ENCODE measurements around the gene ASB13. TPM values are rescaled to one million over a fixed set of nuclear protein-coding genes. Genes with fewer than 3 reads are reported as not detected.

ASB13 gene
- total and polyA plus RNA-seq, 2 donors from 2014 or later, result 47.7 to 95.1 TPM

DNA sequence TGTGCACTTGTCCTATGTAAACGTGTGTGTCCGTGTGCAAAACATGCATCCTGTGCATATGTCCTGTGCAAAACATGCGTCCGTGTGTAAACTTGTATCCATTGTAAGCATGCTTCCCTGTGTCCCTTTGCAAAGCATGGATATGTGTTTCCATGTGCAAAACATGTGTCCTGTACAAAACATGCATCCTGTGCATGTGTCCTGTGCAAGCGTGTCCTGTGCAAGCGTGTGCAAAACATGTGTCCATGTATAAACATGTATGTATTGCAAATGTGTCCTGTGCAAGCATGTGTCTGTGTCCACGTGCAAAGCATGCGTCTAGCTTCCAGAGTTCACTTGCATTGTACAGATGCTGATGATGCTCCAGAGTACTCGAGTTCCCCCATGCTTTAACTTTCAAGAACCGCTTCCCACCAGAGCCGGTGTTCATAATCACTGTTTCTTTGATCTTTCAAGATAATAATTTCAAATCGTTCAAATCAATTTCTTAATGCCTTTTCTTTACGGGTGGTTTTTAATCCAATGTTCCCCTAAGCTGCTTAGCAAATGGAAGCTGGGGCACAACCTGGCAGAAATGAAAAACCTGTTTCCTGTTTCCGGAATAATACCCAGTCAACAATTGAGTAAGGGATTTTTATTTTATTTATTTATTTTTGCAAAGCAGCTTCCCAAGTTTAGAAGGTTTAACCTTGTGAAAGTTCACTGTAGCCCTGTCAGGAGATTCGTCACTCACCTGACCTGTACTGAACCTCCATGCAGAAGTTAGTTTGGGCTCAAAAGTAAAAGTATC lies 641 bp upstream of the ASB13 start:
- DNase-seq (no peak), FAIRE-seq (no peak)
- intact Hi-C loops (cut with DNase I), result no loop called here
- TF ChIP-seq, protein P1, sequence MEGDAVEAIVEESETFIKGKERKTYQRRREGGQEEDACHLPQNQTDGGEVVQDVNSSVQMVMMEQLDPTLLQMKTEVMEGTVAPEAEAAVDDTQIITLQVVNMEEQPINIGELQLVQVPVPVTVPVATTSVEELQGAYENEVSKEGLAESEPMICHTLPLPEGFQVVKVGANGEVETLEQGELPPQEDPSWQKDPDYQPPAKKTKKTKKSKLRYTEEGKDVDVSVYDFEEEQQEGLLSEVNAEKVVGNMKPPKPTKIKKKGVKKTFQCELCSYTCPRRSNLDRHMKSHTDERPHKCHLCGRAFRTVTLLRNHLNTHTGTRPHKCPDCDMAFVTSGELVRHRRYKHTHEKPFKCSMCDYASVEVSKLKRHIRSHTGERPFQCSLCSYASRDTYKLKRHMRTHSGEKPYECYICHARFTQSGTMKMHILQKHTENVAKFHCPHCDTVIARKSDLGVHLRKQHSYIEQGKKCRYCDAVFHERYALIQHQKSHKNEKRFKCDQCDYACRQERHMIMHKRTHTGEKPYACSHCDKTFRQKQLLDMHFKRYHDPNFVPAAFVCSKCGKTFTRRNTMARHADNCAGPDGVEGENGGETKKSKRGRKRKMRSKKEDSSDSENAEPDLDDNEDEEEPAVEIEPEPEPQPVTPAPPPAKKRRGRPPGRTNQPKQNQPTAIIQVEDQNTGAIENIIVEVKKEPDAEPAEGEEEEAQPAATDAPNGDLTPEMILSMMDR (IDR thresholded peaks at IDR 0.05; ENCODE audit: borderline replicate concordance, extremely low read depth, insufficient read depth), result no peak
- Histone ChIP-seq H3K9me3 (ENCODE audit: control insufficient read depth in 2 of 3, insufficient read depth in 1 of 3, low read length in 3 of 3) (no peaks in the 10 kb centered on the region), H3K9ac (ENCODE audit: low read length in 3 of 3) (peak overlapping the region in 1 of 3 donors; percentile 93), H3K27ac (ENCODE audit: low read depth in 2 of 2, low read length in 2 of 2) (no peak overlapping the region), H3K4me1 (ENCODE audit: control insufficient read depth in 2 of 3, insufficient read depth in 2 of 3, low read depth in 1 of 3, low read length in 3 of 3) (peaks cover 0 to 18% (median 6%) of the 10 kb centered on the region in 3 donors), H3K4me3 (ENCODE audit: low read length in 3 of 3) (peak overlapping the region; percentile 78 to 98 (median 87)), H3K27me3 (ENCODE audit: control insufficient read depth, insufficient read depth, low read length) (no peaks in the 10 kb centered on the region), H3K36me3 (ENCODE audit: control insufficient read depth in 2 of 3, insufficient read depth in 3 of 3, low read length in 3 of 3) (no peaks in the 10 kb centered on the region)

- Histone ChIP-seq H3K9ac (ENCODE audit: low read length in 3 of 3) (peak overlapping the region; percentile 17 to 37 (median 30)), H3K27ac (ENCODE audit: low read depth in 2 of 2, low read length in 2 of 2) (peak overlapping the region; percentile 79 to 87), H3K4me1 (ENCODE audit: control insufficient read depth in 2 of 3, insufficient read depth in 2 of 3, low read depth in 1 of 3, low read length in 3 of 3) (peaks cover 0 to 23% (median 8%) of the 10 kb centered on the region in 3 donors), H3K36me3 (ENCODE audit: control insufficient read depth in 2 of 3, insufficient read depth in 3 of 3, low read length in 3 of 3) (no peaks in the 10 kb centered on the region), H3K9me3 (ENCODE audit: control insufficient read depth in 2 of 3, insufficient read depth in 1 of 3, low read length in 3 of 3) (no peaks in the 10 kb centered on the region), H3K27me3 (ENCODE audit: control insufficient read depth, insufficient read depth, low read length) (no peaks in the 10 kb centered on the region), H3K4me3 (ENCODE audit: low read length in 3 of 3) (peak overlapping the region; percentile 51 to 87 (median 77))
- FAIRE-seq (no peak), DNase-seq (peak in 2 of 5 donors; percentile 22 to 33)
- TF ChIP-seq, protein P1 (IDR thresholded peaks at IDR 0.05; ENCODE audit: borderline replicate concordance, extremely low read depth, insufficient read depth), result no peak
- intact Hi-C loops (cut with DNase I), result no loop called here
Measured at GRCh38 chr10:5665373-5666007, 905 bp downstream of the ASB13 start.

DNA sequence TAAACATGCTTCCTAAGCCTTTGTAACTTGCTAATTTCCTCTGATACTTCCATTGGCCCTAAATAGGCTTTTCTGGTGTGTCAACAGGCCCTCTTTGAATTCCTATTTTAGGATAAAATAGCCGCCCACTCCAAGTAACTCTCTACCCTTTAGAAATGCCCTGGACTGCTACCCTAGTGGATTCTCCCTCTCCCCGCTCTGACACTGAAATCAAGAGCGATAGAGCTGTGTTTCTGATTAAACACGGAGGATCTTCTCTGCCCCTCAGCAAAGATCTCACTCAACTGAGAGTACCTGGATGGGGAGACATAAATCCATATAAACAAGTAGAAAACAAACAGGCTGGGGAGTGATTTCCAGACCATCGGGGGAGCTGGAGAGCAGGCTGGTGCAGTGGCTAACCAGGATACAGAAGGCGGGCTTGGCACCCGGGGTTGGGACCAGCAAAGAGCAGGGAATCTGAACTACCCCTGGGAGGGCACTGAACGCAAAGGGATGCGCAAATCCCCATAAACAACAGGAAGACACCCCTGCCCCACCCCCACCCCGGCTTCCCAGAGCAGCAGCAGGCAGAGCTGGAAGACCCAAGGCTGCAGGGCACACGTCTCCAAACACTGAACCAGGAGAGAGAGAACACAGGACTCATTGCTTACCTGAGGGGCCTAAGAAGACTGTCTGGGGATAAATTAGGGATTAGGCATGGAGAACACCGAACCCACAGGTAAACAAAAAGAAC lies 2.5 kb downstream of the ASB13 start:
- Histone ChIP-seq H3K9me3 (ENCODE audit: control insufficient read depth in 2 of 3, insufficient read depth in 1 of 3, low read length in 3 of 3) (no peaks in the 10 kb centered on the region), H3K4me3 (ENCODE audit: low read length in 3 of 3) (peak overlapping the region in 1 of 3 donors; percentile 42), H3K27ac (ENCODE audit: low read depth in 2 of 2, low read length in 2 of 2) (no peak overlapping the region), H3K36me3 (ENCODE audit: control insufficient read depth in 2 of 3, insufficient read depth in 3 of 3, low read length in 3 of 3) (no peaks in the 10 kb centered on the region), H3K4me1 (ENCODE audit: control insufficient read depth in 2 of 3, insufficient read depth in 2 of 3, low read depth in 1 of 3, low read length in 3 of 3) (peaks cover 0 to 36% (median 23%) of the 10 kb centered on the region in 3 donors), H3K9ac (ENCODE audit: low read length in 3 of 3) (no peak overlapping the region), H3K27me3 (ENCODE audit: control insufficient read depth, insufficient read depth, low read length) (no peaks in the 10 kb centered on the region)
- DNase-seq (peak in 1 of 5 donors; percentile 47), FAIRE-seq (no peak)
- TF ChIP-seq, protein P1 (IDR thresholded peaks at IDR 0.05; ENCODE audit: borderline replicate concordance, extremely low read depth, insufficient read depth), result no peak
- intact Hi-C loops (cut with DNase I), result no loop called here

Measured in kidney (tissue), 14 donors.